ENCODE data around the gene IRF2BP2. TPM values are rescaled to one million over a fixed set of nuclear protein-coding genes. Genes with fewer than 3 reads are reported as not detected.

IRF2BP2 gene
- total RNA-seq, 1 donor from 2014 or later, result 96.2 TPM

DNA sequence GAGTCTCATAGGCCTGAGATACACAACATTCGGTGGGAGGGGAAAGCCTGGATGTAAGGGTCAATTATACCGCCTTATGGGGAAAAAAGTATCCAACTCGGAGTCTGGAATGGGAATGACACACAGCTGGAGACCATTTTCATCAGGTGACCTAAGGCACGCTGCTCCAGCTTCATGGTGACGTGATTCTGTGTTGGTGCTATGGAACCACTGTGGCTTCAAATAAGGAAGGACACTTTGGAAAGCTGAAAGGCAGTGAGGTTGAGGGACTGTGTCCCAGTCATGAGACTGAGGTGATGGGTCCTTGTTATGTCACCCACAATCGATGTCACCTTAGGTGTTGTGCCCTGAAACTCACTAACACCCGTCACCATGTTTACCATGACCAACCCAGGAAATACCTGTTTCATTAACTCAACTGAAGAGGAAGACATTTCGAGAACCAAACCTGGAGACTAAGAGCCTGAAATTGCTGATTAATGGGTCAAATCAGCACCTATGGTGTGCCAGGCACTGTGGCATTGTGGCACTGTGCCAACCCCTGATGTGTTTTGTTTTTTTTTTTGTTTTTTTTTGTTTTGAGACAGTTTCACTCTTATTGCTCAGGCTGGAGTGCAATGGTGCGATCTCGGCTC, 54.5 kb downstream of the IRF2BP2 start:
- DNase-seq, result no peak

DNA sequence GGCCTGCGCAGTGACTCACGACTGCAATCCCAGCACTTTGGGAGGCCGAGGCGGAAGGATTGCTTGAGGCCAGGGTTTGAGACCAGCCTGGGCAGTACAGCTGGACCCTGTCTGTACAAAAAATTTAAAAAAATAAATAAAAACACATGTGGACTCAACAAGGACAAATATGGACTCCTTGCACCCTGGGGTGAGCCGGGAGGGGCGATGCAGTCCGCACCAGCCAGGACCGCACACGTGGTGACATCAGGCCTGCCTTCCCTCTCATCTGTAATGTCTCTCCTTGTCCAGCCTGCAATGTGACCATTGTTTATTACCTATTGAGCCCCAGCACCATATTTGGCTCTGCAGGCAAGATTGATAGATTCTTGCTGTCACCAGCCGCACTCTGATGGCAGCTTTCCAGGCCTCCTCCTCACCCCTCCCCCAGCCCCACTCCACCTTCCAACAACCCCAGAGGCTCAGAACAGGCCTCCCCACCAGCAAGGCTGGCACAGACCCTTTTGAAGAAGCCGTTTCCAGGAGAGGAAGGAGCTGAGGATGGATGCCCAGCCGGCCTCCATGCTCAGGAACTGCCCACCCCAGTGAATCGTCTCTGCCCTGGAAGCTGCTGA, 55.2 kb downstream of the IRF2BP2 start:
- no peak for DNase-seq

Small RNA genes lying within 50 kb of the gene (small RNA-seq; reads per million reads assigned to genes)
- not detected for gene RF00096 (ENCODE audit: low replicate concordance)

Other genes starting within 250 kb of the IRF2BP2 start
- 16.5 TPM for gene COA6, start 236.7 kb downstream of the IRF2BP2 start, total RNA-seq
- gene TARBP1, start 131.0 kb downstream of the IRF2BP2 start, total RNA-seq, result 37.1 TPM

All from skin of body (tissue), 3 donors.